DND-41 (cell line): ENCODE results near the gene APOM.

Experiments
- ATAC-seq: fragments of 200-7000 bp; cut with Tn5 transposase; 3 replicates; pipeline ENCODE4 v1.9.1; 2021; ENCODE audit warnings: low read depth; ENCODE audit not compliant: insufficient read depth
- DNase-seq: peaks from one replicate; pipeline ENCODE4 v3.0.0-alpha.2; 2020
- H2AFZ ChIP-seq: 2 replicates; pipeline ENCODE4 v1.6.0; 2012; ENCODE audit warnings: low read depth, low read length
- H3K27ac ChIP-seq: 2 replicates; pipeline ENCODE4 v1.5.1; 2012; ENCODE audit warnings: low read length, inconsistent platforms
- H3K27me3 ChIP-seq: fragments of 200-600 bp; sonication (generic); 2 replicates; pipeline ENCODE4 v1.6.0; 2012; ENCODE audit warnings: low read length, mild to moderate bottlenecking, inconsistent platforms; ENCODE audit not compliant: insufficient read depth, poor library complexity
- H3K36me3 ChIP-seq: 2 replicates; pipeline ENCODE4 v1.5.1; 2012; ENCODE audit warnings: low read length, inconsistent platforms; ENCODE audit not compliant: insufficient read depth
- H3K4me1 ChIP-seq: 2 replicates; pipeline ENCODE4 v1.5.1; 2012; ENCODE audit warnings: mild to moderate bottlenecking, low read length; ENCODE audit not compliant: insufficient read depth
- H3K4me2 ChIP-seq: 2 replicates; pipeline ENCODE4 v1.6.0; 2012; ENCODE audit warnings: mild to moderate bottlenecking, moderate library complexity, low read length, inconsistent platforms; ENCODE audit not compliant: insufficient read depth
- H3K4me3 ChIP-seq, 2 experiments: fragments of 200-600 bp in 1 of 2; shearing (Covaris generic) in 1 of 2; 2 replicates each; pipeline ENCODE4 v1.5.1; 2012 to 2016; ENCODE audit warnings: inconsistent platforms in 2 of 2, low read length in 2 of 2, mild to moderate bottlenecking in 2 of 2, low read depth in 1 of 2, moderate library complexity in 1 of 2
- H3K79me2 ChIP-seq: 2 replicates; pipeline ENCODE4 v1.6.0; 2012; ENCODE audit warnings: low read length, inconsistent platforms; ENCODE audit not compliant: insufficient read depth
- H3K9ac ChIP-seq: 2 replicates; pipeline ENCODE4 v1.6.0; 2012; ENCODE audit warnings: low read depth, mild to moderate bottlenecking, inconsistent platforms, low read length, moderate library complexity
- H3K9me3 ChIP-seq: 2 replicates; pipeline ENCODE4 v1.5.1; 2012; ENCODE audit warnings: low read length, moderate library complexity, mild to moderate bottlenecking, inconsistent platforms; ENCODE audit not compliant: insufficient read depth, severe bottlenecking
- H4K20me1 ChIP-seq: 2 replicates; pipeline ENCODE4 v1.6.0; 2012; ENCODE audit warnings: low read length; ENCODE audit not compliant: insufficient read depth
- EZH2 ChIP-seq: IDR thresholded peaks from 3 replicates; pipeline ENCODE4 v1.6.1; 2012; ENCODE audit warnings: borderline replicate concordance, low read depth, mild to moderate bottlenecking, moderate library complexity, low read length, inconsistent platforms; ENCODE audit not compliant: severe bottlenecking
- TF ChIP-seq, protein P1 (sequence below): IDR thresholded peaks from 2 replicates; pipeline ENCODE4 v1.5.1; 2012; ENCODE audit warnings: borderline replicate concordance, low read length, moderate library complexity, mild to moderate bottlenecking; ENCODE audit not compliant: poor library complexity, severe bottlenecking; ENCODE audit errors: extremely low read depth

Gene APOM

DNA sequence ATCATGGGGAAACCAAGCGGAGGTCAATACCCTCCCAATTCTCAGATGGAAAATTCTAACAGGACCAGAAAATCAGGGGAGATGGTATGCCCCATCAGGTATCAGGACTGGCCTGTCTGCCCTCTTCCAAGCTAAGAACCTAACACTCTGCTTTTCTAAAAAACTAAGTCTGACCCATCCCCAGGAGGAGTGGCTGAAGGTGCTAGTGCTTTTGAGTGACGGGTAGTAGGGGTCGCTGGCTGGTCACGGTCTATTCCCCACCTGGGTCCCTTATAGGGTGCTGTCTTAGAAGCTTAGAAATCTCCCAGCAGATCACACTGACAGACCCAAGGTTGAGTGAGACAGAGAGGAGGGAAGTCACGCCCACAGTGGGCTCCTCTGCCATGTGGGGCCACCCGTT is 37.8 kb downstream of the APOM start:
- Histone ChIP-seq H3K4me1 (peaks cover under 1% of the 10 kb centered on the region; the same call in 1 of the 2 replicates), H3K27me3 (no peaks in the 10 kb centered on the region), H3K9me3 (no peaks in the 10 kb centered on the region), H3K27ac (no peak overlapping the region), H3K4me2 (no peak overlapping the region), H2AFZ (no peak overlapping the region), H3K4me3 (no peak overlapping the region), H4K20me1 (0 out of 2 replicates have a peak, but pooled peaks cover 4% of the 10 kb centered on the region), H3K79me2 (peaks cover 5% of the 10 kb centered on the region), H3K36me3 (peaks cover 84% of the 10 kb centered on the region), H3K9ac (no peak overlapping the region)
- no peak for DNase-seq
- TF ChIP-seq EZH2 = no peak
- TF ChIP-seq, protein P1, sequence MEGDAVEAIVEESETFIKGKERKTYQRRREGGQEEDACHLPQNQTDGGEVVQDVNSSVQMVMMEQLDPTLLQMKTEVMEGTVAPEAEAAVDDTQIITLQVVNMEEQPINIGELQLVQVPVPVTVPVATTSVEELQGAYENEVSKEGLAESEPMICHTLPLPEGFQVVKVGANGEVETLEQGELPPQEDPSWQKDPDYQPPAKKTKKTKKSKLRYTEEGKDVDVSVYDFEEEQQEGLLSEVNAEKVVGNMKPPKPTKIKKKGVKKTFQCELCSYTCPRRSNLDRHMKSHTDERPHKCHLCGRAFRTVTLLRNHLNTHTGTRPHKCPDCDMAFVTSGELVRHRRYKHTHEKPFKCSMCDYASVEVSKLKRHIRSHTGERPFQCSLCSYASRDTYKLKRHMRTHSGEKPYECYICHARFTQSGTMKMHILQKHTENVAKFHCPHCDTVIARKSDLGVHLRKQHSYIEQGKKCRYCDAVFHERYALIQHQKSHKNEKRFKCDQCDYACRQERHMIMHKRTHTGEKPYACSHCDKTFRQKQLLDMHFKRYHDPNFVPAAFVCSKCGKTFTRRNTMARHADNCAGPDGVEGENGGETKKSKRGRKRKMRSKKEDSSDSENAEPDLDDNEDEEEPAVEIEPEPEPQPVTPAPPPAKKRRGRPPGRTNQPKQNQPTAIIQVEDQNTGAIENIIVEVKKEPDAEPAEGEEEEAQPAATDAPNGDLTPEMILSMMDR = no peak
- no peak for ATAC-seq

DNA sequence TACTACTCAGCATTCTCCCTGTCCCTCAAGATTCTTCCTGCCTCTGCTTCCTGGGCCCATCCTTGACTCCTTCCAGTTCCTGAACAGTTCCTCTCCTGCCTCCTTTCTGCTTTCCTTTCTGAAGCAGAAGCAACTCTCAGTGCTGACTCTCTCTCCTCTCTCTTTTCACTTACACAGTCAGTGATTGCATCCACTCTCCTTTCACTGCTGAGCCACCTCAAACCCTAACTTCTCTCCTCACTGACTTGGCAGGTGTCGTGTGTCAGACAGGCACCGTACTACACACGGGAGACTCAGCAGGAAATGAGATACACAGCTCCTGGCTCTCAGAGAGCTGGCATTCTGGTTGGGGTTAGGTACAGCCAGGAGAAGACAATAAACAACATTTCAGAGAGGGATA is 41.9 kb downstream of the APOM start:
- H3K79me2 ChIP-seq = peaks cover 39% of the 10 kb centered on the region
- peaks cover 25% of the 10 kb centered on the region for H3K4me1 ChIP-seq
- H3K4me3 ChIP-seq = no peak overlapping the region
- no peak overlapping the region for H3K9ac ChIP-seq
- no peaks in the 10 kb centered on the region for H3K27me3 ChIP-seq
- H3K9me3 ChIP-seq = no peaks in the 10 kb centered on the region
- DNase-seq (no peak), ATAC-seq (no peak)
- no peak overlapping the region for H3K27ac ChIP-seq
- H2AFZ ChIP-seq = no peak overlapping the region
- no peak overlapping the region for H3K4me2 ChIP-seq
- H4K20me1 ChIP-seq = 0 out of 2 replicates have a peak, but pooled peaks cover 4% of the 10 kb centered on the region
- H3K36me3 ChIP-seq = peaks cover 73% of the 10 kb centered on the region
- no peak for TF ChIP-seq EZH2
- TF ChIP-seq, protein P1 = no peak

DNA sequence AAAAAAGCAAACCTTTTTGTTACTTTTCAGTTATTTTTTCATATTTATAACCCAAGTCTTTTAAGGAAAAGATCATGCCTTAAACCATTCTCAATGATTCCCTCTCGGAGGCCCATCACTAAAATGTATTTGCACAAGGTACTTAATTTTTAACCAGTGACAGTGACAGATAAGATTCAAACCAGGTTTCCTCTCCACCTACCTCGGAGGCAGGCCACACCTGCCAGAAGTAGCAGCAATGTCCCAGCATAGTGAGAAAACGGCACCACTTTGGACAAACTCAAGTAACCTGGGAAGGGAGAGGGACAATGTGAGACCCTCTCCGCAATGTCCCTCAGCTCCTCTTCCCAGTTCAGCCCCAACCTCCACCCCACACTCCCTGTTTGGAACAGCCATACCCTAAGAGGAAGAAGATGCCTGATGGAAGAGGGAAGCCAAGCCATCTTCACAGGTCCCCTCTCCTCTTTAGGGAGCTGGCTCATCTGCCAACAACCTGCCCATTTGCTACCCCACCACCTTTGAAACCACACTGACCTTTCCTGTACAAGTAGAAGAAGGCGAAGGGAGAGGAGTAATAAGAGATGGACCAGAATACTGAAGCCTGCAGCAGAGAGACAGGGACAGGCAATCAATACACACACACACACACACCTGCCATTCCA is 45.2 kb downstream of the APOM start:
- H3K27me3 ChIP-seq = no peaks in the 10 kb centered on the region
- H4K20me1 ChIP-seq = no peaks in the 10 kb centered on the region
- peak overlapping the region; percentile 73 for H3K4me2 ChIP-seq
- H3K9ac ChIP-seq = peak overlapping the region; percentile 84; the same call in 1 of the 2 replicates
- H3K36me3 ChIP-seq = peaks cover 44% of the 10 kb centered on the region
- H3K27ac ChIP-seq = peak overlapping the region; percentile 53
- H3K9me3 ChIP-seq = no peaks in the 10 kb centered on the region
- TF ChIP-seq EZH2 = no peak
- TF ChIP-seq, protein P1 = no peak
- ATAC-seq (no peak), DNase-seq (no peak)
- peaks cover 34% of the 10 kb centered on the region for H3K4me1 ChIP-seq
- H2AFZ ChIP-seq = no peak overlapping the region
- peaks cover 44% of the 10 kb centered on the region for H3K79me2 ChIP-seq
- peak overlapping the region in 1 of 2 experiments; percentile 33; a peak in 2 of 4 replicates for H3K4me3 ChIP-seq
